Activated naive CD8-positive, alpha-beta T cell treated with anti-CD3 and anti-CD28 coated beads, Interleukin-2, amount 10 ng/mL, durations not matched to agents 7 days and 5 days (primary cell): Measurements from ENCODE around the gene C4orf46. TPM values are rescaled to one million over a fixed set of nuclear protein-coding genes. Genes with fewer than 3 reads are reported as not detected.
"Not testable (repeated sequence)": the region's sequence is repeated elsewhere in the genome, so short reads cannot be mapped to it uniquely, and the experiment has no call there.

Experiments
- ATAC-seq: fragments of 150-1000 bp; cut with Tn5 transposase; one replicate; pipeline ENCODE4 v1.10.0; 2021; ENCODE audit warnings: low read depth, moderate library complexity
- POLR2A ChIA-PET: fragments of 350-600 bp; sonication (Branson Sonifier 250); formaldehyde crosslinking; loops from one replicate; lab custom pipeline; 2021; ENCODE audit warnings: antibody characterized with exemption; lab: Charles Lee
- DNase-seq: peaks from one replicate; pipeline ENCODE4 v3.0.0; 2021
- H3K27ac Mint-ChIP-seq: one replicate; pipeline ENCODE4 v1.8.0; 2022; ENCODE audit warnings: mild to moderate bottlenecking, mixed read lengths
- H3K27me3 Mint-ChIP-seq: one replicate; pipeline ENCODE4 v1.8.0; 2022; ENCODE audit warnings: mild to moderate bottlenecking, moderate library complexity, mixed read lengths
- H3K36me3 Mint-ChIP-seq: one replicate; pipeline ENCODE4 v1.8.0; 2021; ENCODE audit warnings: mild to moderate bottlenecking, mixed read lengths
- H3K4me1 Mint-ChIP-seq: one replicate; pipeline ENCODE4 v1.8.0; 2021; ENCODE audit warnings: mixed read lengths
- H3K4me3 Mint-ChIP-seq: one replicate; pipeline ENCODE4 v1.8.0; 2022; ENCODE audit warnings: mild to moderate bottlenecking, moderate library complexity, mixed read lengths
- H3K9me3 Mint-ChIP-seq: one replicate; pipeline ENCODE4 v1.8.0; 2021; ENCODE audit warnings: mixed read lengths
- total RNA-seq, 2 experiments: library from RNA; stranded (reverse); gene quantifications; one replicate each; pipeline ENCODE4 v1.2.3, GENCODE V29; 2021

Gene C4orf46
- total RNA-seq = 10 to 100 TPM; 11.8 to 12.7 TPM

DNA sequence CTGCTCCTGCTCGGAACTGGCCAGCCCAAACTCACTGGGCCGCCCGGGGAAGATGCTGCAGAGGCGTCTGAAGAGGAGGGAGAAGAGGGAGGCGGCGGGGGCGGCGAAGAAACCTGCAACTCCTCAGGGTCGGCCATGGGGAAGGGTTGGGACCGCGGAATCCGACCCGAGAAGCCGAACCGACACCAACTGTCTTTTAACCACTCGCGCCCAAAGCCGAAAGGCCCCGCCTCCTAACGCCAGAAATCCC, at the start of gene C4orf46:
Gene C4orf46, minus strand, starts transcription at position 223 of the 250 bp plus-strand sequence. Its CDS starts 86 bp downstream, at position 137.
- no peaks in the 10 kb centered on the region for H3K9me3 Mint-ChIP-seq
- ATAC-seq (no peak), DNase-seq (no peak)
- H3K27me3 Mint-ChIP-seq = no peaks in the 10 kb centered on the region
- peaks cover 20% of the 10 kb centered on the region for H3K4me1 Mint-ChIP-seq
- peak within 1 kb of the TSS; percentile 96 for H3K27ac Mint-ChIP-seq
- peaks cover 6% of the 10 kb centered on the region for H3K36me3 Mint-ChIP-seq
- peak within 1 kb of the TSS; percentile 96 for H3K4me3 Mint-ChIP-seq
- POLR2A ChIA-PET = no interaction called here

DNA sequence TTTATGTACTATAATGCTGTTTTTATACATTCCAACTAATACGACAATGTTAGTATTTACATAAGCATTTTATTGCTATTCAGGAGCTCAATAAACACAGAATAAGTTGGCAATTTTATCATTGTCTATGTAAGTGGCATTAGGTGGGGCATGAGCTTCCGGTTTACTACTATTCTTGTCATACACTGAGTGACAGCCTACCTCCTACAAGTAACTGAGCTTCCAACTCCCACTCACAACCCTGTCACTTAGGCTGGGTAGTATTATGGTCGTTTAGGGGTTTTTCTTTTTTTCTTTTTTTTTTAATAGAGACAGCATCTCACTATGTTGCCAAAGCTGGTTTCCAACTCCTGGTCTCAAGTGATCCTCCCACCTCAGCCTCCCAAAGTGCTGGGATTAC, 44.1 kb upstream of the C4orf46 start:
- ATAC-seq (no peak), DNase-seq (no peak)
- Mint-ChIP-seq H3K36me3 (peaks cover 53% of the 10 kb centered on the region), H3K4me1 (peaks cover 12% of the 10 kb centered on the region), H3K4me3 (no peak overlapping the region), H3K27ac (no peak overlapping the region), H3K27me3 (no peaks in the 10 kb centered on the region), H3K9me3 (no peaks in the 10 kb centered on the region)
- POLR2A ChIA-PET = no interaction called here

DNA sequence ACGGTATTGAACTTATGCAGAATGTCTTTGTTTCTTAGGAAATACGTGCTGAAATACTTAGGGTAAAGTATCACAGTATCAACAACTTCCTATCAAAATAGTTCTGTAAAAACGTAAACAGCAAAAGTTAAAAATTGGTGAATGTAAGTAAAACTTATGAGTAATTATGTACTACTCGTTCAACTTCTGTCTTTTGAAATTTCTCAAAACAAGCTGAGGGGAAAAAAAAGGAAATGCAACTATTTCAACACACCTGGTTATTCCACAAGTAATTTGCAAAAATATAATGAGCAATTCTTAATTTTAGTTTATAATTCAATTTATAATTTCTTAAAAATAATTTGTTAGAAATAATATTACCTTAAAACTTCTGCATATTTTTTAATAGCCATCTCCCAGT, 43.2 kb upstream of the C4orf46 start:
- H3K36me3 Mint-ChIP-seq = peaks cover 59% of the 10 kb centered on the region
- peaks cover 11% of the 10 kb centered on the region for H3K4me1 Mint-ChIP-seq
- no peak overlapping the region for H3K27ac Mint-ChIP-seq
- no peak for ATAC-seq
- DNase-seq = no peak
- POLR2A ChIA-PET = no interaction called here
- H3K9me3 Mint-ChIP-seq = no peaks in the 10 kb centered on the region
- no peaks in the 10 kb centered on the region for H3K27me3 Mint-ChIP-seq
- no peak overlapping the region for H3K4me3 Mint-ChIP-seq

DNA sequence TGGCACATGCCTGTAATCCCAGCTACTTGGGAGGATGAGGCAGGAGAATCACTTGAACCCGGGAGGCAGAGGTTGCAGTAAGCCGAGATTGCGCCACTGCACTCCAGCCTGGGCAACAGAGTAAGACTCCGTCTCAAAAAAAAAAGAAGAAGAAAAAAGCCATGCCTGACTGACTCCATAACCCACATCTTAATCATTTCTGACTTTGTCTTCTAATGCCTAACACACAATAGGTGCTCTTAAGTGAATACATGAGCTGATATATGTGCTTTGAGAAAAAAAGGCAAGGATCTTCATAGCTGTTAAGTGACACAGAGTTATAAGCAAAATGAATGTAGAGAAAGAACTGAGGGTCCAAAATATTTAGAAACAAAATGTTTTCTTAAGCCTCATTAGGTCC, 40.9 kb upstream of the C4orf46 start:
- not testable (repeated sequence) for H3K4me1 Mint-ChIP-seq, ATAC-seq, H3K27me3 Mint-ChIP-seq, H3K27ac Mint-ChIP-seq, H3K9me3 Mint-ChIP-seq, H3K4me3 Mint-ChIP-seq, DNase-seq
- peaks cover 48% of the 10 kb centered on the region for H3K36me3 Mint-ChIP-seq
- POLR2A ChIA-PET = interaction anchor here (1.1 kb wide), 1 partner anchor 11 kb away, joined by 3 read pairs; the partner anchor contains the start of gene PPID

DNA sequence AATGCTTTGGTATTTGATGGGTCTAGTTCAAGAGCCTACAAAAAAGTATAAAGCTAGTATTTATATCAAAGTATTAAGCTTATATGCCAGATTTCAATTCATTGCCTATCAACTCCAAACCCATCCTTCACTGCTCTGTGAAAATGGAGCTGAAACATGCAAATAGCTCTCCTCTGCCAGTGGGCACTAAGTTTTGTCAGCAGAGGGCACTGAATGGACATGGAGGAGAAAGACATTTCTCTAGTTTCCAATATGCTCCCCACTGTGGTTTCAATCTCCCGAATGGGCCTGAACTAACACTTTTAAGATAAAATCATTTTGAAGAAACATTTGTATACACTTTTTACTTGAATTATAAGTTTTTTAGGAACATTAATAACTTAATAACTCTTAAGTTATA, 39.1 kb upstream of the C4orf46 start:
- Mint-ChIP-seq H3K27ac (no peak overlapping the region), H3K4me1 (peaks cover 1% of the 10 kb centered on the region), H3K9me3 (no peaks in the 10 kb centered on the region), H3K36me3 (peaks cover 48% of the 10 kb centered on the region), H3K27me3 (no peaks in the 10 kb centered on the region), H3K4me3 (no peak overlapping the region)
- no peak for DNase-seq
- no peak for ATAC-seq
- POLR2A ChIA-PET = no interaction called here

DNA sequence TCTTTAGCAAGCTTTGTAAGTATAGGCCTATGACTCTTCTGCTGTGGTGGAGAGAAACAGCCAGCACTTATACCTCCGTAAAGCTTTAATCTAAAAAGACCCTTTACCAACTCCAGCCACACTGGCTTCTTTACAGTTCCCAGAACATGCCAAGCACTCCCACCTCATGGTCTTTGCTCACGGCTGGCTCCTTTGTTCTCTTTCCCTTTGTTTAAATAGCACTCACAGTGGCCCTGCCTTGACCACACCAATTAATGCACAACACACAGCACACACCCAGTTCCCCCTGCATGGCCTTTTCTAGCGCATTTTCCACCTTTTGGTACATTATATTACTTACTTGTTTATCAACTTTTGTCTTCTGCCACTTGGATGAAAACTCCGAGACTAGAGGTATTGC, 32.6 kb upstream of the C4orf46 start:
- no peaks in the 10 kb centered on the region for H3K9me3 Mint-ChIP-seq
- H3K4me3 Mint-ChIP-seq = no peak overlapping the region
- H3K36me3 Mint-ChIP-seq = peaks cover 17% of the 10 kb centered on the region
- DNase-seq (no peak), ATAC-seq (no peak)
- no peaks in the 10 kb centered on the region for H3K4me1 Mint-ChIP-seq
- H3K27ac Mint-ChIP-seq = no peak overlapping the region
- H3K27me3 Mint-ChIP-seq = no peaks in the 10 kb centered on the region
- POLR2A ChIA-PET = no interaction called here

DNA sequence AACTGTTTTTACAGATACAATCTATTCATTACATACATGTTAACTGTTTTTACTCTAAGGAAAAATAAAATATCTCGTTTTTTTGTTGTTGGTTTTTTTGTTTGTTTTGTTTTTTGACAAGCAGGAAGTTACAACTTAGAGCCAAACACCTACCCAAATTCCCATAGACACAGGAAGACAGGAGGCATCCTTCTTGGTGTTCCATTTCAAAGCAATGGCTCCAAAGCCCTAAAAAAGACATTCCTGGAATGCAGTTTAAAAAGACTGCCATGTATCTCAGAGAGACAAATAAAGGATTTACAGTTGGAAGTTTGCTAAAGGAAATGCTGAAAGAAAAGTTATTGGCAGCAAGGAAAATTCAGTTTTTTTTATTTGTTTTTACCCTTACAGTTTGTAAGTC, 17.1 kb upstream of the C4orf46 start:
- H3K4me3 Mint-ChIP-seq = no peak overlapping the region
- H3K36me3 Mint-ChIP-seq = peaks cover 10% of the 10 kb centered on the region
- H3K27ac Mint-ChIP-seq = no peak overlapping the region
- H3K9me3 Mint-ChIP-seq = no peaks in the 10 kb centered on the region
- no peaks in the 10 kb centered on the region for H3K27me3 Mint-ChIP-seq
- no peaks in the 10 kb centered on the region for H3K4me1 Mint-ChIP-seq
- DNase-seq (no peak), ATAC-seq (no peak)
- POLR2A ChIA-PET = no interaction called here

DNA sequence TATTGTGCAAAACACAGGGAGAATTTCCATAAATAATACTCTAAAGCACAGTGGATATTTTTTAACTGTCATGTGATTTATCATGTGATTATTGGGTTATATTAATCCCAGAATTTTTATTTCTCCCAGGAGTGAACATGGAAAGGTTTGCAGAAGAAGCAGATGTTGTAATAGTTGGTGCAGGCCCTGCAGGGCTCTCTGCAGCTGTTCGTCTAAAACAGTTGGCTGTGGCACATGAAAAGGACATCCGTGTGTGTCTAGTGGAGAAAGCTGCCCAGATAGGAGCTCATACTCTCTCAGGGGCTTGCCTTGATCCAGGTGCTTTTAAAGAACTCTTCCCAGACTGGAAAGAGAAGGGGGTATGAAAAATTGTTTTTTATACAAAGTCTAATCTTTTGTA, 10.4 kb upstream of the C4orf46 start:
- ATAC-seq (no peak), DNase-seq (no peak)
- H3K36me3 Mint-ChIP-seq = peaks cover 6% of the 10 kb centered on the region
- H3K4me3 Mint-ChIP-seq = no peak overlapping the region
- no peaks in the 10 kb centered on the region for H3K9me3 Mint-ChIP-seq
- no peaks in the 10 kb centered on the region for H3K27me3 Mint-ChIP-seq
- peaks cover 1% of the 10 kb centered on the region for H3K4me1 Mint-ChIP-seq
- H3K27ac Mint-ChIP-seq = no peak overlapping the region
- POLR2A ChIA-PET = no interaction called here

DNA sequence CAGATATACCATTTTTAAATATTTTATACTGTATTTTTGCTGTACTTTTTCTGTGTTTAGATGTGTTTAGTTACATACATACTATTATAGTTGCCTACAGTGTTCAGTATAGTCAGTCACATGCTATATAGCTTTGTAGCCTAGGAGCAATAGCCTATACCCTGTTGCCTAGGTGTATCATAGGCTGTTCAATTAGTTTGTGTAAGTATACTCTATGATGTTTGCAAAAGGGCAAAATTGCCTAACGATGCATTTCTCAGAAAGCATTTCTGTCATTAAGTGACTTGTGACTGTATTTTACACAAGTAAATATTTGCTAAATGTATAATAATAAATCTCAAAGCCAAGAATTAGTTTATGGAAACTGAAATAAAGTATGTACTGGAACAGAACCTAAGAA, 9.9 kb upstream of the C4orf46 start:
- H3K4me3 Mint-ChIP-seq = no peak overlapping the region
- no peak for DNase-seq
- no peak overlapping the region for H3K27ac Mint-ChIP-seq
- POLR2A ChIA-PET = no interaction called here
- no peaks in the 10 kb centered on the region for H3K9me3 Mint-ChIP-seq
- H3K27me3 Mint-ChIP-seq = no peaks in the 10 kb centered on the region
- peaks cover 7% of the 10 kb centered on the region for H3K36me3 Mint-ChIP-seq
- ATAC-seq = no peak
- peaks cover 4% of the 10 kb centered on the region for H3K4me1 Mint-ChIP-seq

DNA sequence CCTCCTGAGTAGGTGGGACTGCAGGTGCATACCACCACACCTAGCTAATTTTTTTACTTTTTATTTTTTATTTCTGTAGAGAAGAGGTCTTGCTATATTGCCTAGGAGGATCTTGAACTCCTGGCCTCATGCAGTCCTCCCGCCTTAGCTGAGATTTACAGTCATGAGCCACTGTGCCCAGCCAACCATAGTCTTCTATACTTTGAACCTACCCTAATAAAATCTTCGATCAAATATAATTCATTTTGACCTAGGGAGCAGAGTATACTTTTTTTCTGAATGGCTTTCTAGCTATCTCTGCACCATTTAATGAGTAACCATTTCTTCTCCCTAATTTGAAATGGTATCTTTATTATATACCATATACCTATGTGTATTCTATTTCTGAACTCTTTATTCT, 7.1 kb upstream of the C4orf46 start:
- peaks cover 8% of the 10 kb centered on the region for H3K36me3 Mint-ChIP-seq
- H3K27me3 Mint-ChIP-seq = no peaks in the 10 kb centered on the region
- ATAC-seq = no peak
- H3K9me3 Mint-ChIP-seq = no peaks in the 10 kb centered on the region
- no peak overlapping the region for H3K27ac Mint-ChIP-seq
- POLR2A ChIA-PET = no interaction called here
- peaks cover 6% of the 10 kb centered on the region for H3K4me1 Mint-ChIP-seq
- no peak overlapping the region for H3K4me3 Mint-ChIP-seq
- no peak for DNase-seq

DNA sequence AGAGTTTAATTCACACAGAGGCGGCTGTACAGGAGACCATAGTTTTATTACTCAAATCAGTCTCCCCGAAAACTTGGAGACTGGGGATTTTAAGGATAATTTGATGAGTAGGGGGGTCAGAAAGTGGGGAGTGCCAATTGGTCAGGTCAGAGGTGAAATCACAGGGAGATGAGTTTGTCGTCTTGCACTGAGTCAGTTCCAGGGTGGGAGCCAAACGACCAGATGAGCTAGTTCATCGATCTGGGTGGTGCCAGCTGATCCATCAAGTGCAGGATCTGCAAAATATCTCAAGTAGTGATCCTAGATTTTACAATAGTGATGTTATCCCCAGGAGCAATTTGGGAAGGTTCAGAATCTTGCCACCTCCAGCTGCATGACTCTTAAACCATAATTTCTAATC, 4.4 kb upstream of the C4orf46 start:
- no peak for ATAC-seq
- no peaks in the 10 kb centered on the region for H3K27me3 Mint-ChIP-seq
- POLR2A ChIA-PET = no interaction called here
- H3K4me1 Mint-ChIP-seq = peaks cover 11% of the 10 kb centered on the region
- DNase-seq = no peak
- H3K36me3 Mint-ChIP-seq = peaks cover 8% of the 10 kb centered on the region
- no peak overlapping the region for H3K27ac Mint-ChIP-seq
- no peak overlapping the region for H3K4me3 Mint-ChIP-seq
- no peaks in the 10 kb centered on the region for H3K9me3 Mint-ChIP-seq

DNA sequence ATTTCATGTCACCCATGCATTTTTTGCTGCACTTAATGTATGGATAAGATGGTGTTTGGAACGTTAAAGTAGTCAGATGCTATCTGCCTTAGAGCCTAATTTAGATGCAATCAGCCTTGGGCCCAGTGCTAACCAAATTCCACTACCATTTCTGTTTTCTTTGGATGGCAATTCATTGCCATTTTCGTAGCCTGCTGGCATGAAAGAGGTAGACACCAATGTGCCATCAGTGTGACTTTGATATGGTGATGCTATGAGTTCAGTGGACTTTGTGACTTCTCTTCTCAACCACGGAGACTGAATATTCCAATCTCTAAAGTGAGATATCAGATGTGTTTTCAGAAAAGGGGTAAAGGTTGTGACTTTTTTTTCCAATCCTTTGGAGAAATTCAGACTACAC, 1.9 kb upstream of the C4orf46 start:
- no peak overlapping the region for H3K27ac Mint-ChIP-seq
- H3K27me3 Mint-ChIP-seq = no peaks in the 10 kb centered on the region
- ATAC-seq (no peak), DNase-seq (no peak)
- peak overlapping the region; percentile 10 for H3K4me3 Mint-ChIP-seq
- POLR2A ChIA-PET = no interaction called here
- peaks cover 20% of the 10 kb centered on the region for H3K4me1 Mint-ChIP-seq
- peaks cover 7% of the 10 kb centered on the region for H3K36me3 Mint-ChIP-seq
- no peaks in the 10 kb centered on the region for H3K9me3 Mint-ChIP-seq

DNA sequence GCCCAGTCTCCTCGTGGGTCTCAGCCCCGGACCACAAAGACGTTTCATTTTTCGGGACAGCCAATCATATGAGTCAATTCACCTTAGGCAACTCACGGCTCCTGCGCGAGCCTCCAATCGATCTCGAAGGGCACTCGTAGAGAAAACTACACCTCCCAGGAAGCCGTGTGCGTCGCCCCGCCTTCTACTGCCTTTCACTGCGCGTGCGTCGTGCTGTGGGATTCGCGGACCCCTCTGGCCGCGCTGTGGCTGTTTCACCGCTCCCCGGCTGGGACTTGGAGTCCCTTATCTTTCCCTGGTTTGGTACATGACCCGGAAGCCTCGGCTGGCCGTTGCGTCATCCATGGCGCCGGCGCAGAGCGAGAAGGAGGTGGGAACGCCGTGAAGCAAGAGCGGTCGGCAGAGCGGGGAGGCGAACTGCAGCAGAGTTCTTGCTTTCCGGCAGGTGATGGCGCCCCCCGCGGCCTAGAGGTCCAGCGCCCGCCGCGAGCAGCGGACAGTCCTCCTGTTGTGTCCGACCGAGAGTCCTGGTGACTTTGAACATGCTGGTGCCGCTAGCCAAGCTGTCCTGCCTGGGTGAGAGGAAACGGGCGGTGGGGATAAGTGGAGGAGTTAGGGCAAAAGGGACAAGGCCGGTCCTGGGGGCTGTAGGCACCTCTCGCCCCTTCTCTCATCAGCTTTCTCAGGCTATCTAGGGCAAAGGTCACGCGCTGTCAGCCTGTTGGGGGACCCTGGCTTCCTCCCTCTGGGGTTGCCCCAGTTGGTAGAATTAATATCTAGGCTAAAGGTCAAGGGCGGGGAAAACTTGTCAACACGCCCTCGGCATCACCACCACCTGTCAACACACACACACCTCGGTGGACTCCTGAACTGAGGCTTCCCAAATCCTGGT, 474 bp upstream of the C4orf46 start, which contains the start of gene ETFDH:
Gene ETFDH, plus strand, starts transcription at position 382 of the 892 bp plus-strand sequence. Its CDS starts 161 bp downstream, at position 543.
- Mint-ChIP-seq H3K27me3 (no peaks in the 10 kb centered on the region), H3K4me3 (peak within 1 kb of the TSS; percentile 96), H3K9me3 (no peaks in the 10 kb centered on the region), H3K4me1 (peaks cover 23% of the 10 kb centered on the region), H3K27ac (peak within 1 kb of the TSS; percentile 96), H3K36me3 (peaks cover 7% of the 10 kb centered on the region)
- POLR2A ChIA-PET = interaction anchor here (0.7 kb wide), 2 partner anchors 9 to 97 kb away, joined by 3 to 4 read pairs; partner anchors contain the start of gene FNIP2
- ATAC-seq = peak; percentile 89
- DNase-seq = peak; percentile 96

DNA sequence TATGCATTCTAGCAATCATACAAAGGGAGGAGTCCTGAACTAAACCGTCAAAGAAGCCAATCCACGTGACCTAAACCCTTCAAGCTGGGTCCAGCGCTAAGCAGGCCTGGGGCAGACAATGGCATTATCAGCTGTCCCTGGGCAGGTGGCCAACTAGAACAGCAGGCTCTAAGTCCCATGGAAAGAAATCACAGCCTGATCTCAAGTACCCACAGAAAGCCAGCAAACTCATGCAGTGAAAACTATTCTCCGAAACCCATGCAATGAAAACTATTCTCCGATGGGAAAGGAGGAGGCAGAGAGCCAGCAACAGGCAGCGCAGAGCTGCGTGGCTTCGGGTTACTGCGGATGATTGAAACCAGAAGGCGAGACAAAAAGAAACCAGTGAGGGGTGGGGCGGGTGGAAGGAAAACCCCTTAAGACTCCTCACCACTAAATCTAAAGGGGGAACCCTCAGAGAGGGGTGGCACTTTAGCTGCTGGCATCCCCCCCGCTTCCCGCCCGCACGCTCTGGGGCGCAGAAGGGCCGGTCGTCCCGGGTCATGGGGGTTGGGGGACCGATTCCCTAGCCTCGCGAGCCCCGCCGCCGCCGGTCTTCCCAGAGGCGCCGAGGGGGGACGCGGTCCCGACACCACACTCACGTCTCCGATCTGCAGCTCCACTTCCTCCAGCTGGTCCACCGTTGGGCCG, 567 bp downstream of the C4orf46 start:
- ATAC-seq (peak; percentile 2), DNase-seq (no peak)
- Mint-ChIP-seq H3K9me3 (no peaks in the 10 kb centered on the region), H3K27ac (peak overlapping the region; percentile 96), H3K4me3 (peak overlapping the region; percentile 96), H3K27me3 (no peaks in the 10 kb centered on the region), H3K4me1 (peaks cover 19% of the 10 kb centered on the region), H3K36me3 (peaks cover 8% of the 10 kb centered on the region)
- POLR2A ChIA-PET = interaction anchor here (0.9 kb wide), 1 partner anchor 98 kb away, joined by 3 read pairs; the partner anchor contains the start of gene FNIP2
